ENCODE data around the gene RBM19. TPM values are rescaled to one million over a fixed set of nuclear protein-coding genes. Genes with fewer than 3 reads are reported as not detected.
A peak's percentile ranks its signal among the peaks of the same experiment; 100 is the strongest.

Gene RBM19
- total and polyA plus RNA-seq, 4 donors: 7.9 to 18.7 (median 9.0) TPM

DNA sequence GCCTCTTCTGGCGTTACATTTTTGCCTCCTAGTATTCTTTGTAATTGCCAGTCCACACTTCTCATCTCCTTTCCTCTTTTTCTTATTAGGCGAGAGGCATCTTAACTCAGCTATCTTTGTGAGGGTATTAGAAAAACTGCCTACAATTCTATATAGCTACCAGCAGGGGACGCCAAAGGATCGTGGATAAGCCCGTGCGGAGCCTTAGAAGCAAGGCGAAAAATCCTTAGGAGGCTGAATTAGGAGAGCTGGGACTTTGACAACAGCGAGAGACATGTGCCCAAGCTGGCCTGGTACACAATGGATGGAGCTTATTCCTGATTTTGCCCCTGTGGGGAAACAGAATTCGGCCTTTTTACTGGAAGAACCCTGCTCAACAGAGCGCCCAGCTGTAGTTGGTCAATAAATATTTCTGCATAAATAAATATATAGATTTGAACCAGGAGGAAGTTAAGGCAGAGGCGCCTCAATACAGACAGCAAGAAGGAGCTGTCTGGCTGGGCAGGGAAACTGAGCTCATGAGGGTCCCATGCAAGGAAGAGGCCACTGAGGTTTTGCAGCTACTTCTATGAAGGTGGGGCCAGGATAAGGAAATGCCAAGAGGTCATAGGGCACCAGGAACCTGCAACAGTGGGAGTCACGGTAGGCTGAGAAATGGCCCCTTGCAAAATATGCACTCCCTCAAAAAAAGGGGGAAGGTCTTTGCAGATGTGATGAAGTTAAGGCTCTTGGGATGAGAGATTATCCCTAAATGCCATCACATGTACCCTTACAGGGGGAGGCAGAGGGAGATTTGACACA lies 14.6 kb upstream of the RBM19 start:
- no peaks in the 10 kb centered on the region for H3K4me1 ChIP-seq (ENCODE audit: control insufficient read depth in 4 of 4, insufficient read depth in 4 of 4, low read length in 3 of 4)
- no peak overlapping the region for H3K4me3 ChIP-seq (ENCODE audit: low read depth in 1 of 3, low read length in 3 of 3)
- H3K9ac ChIP-seq (ENCODE audit: low read depth in 1 of 2, low read length in 2 of 2): no peak overlapping the region
- H3K9me3 ChIP-seq (ENCODE audit: control insufficient read depth in 4 of 4, low read length in 3 of 4): no peaks in the 10 kb centered on the region
- H3K27ac ChIP-seq (ENCODE audit: low read depth in 1 of 2, low read length in 2 of 2): no peak overlapping the region
- 14% methylated on average over 12 of the region's 12 CpGs for WGBS
- peaks cover 0 to 6% (median 0%) of the 10 kb centered on the region in 4 donors for H3K27me3 ChIP-seq (ENCODE audit: control insufficient read depth in 4 of 4, insufficient read depth in 4 of 4, low read length in 3 of 4)
- TF ChIP-seq RXRA (IDR thresholded peaks at IDR 0.05): no peak
- TF ChIP-seq, protein P1, sequence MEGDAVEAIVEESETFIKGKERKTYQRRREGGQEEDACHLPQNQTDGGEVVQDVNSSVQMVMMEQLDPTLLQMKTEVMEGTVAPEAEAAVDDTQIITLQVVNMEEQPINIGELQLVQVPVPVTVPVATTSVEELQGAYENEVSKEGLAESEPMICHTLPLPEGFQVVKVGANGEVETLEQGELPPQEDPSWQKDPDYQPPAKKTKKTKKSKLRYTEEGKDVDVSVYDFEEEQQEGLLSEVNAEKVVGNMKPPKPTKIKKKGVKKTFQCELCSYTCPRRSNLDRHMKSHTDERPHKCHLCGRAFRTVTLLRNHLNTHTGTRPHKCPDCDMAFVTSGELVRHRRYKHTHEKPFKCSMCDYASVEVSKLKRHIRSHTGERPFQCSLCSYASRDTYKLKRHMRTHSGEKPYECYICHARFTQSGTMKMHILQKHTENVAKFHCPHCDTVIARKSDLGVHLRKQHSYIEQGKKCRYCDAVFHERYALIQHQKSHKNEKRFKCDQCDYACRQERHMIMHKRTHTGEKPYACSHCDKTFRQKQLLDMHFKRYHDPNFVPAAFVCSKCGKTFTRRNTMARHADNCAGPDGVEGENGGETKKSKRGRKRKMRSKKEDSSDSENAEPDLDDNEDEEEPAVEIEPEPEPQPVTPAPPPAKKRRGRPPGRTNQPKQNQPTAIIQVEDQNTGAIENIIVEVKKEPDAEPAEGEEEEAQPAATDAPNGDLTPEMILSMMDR (IDR thresholded peaks at IDR 0.05; ENCODE audit: low read depth, low read length, missing input control): peak; percentile 98
- peak; percentile 98 to 99 for TF ChIP-seq RAD21 (IDR thresholded peaks at IDR 0.05)
- no peaks in the 10 kb centered on the region for H3K36me3 ChIP-seq (ENCODE audit: control insufficient read depth in 4 of 4, insufficient read depth in 3 of 4, low read depth in 1 of 4, low read length in 3 of 4)
- peak; percentile 51 for DNase-seq (ENCODE audit: low spot score)

DNA sequence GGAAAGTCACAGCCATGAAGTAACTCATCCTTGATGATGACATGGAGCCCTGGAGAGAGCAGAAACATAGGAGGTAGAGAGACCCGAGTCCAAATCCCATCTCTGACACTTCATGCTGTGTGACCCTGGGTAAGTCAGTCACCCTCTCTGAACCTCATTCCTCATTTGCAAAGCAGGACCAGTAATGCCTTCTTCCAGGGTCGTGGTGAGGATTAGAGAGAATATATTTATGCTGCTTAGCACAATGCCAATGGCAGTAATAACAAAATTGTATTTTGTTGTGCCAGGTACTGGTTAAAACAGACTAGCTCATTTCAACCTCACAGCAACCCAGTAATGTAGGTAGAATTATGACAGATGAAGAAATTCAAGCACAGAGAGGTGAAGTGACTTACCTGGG lies 13.9 kb upstream of the RBM19 start:
- no peaks in the 10 kb centered on the region for H3K9me3 ChIP-seq (ENCODE audit: control insufficient read depth in 4 of 4, low read length in 3 of 4)
- no peaks in the 10 kb centered on the region for H3K4me1 ChIP-seq (ENCODE audit: control insufficient read depth in 4 of 4, insufficient read depth in 4 of 4, low read length in 3 of 4)
- TF ChIP-seq FOXA2 (IDR thresholded peaks at IDR 0.05): no peak
- TF ChIP-seq NR2F2 (IDR thresholded peaks at IDR 0.05): no peak
- no peak for TF ChIP-seq RXRA (IDR thresholded peaks at IDR 0.05)
- no peak for TF ChIP-seq YY1 (IDR thresholded peaks at IDR 0.05)
- TF ChIP-seq, protein P2, sequence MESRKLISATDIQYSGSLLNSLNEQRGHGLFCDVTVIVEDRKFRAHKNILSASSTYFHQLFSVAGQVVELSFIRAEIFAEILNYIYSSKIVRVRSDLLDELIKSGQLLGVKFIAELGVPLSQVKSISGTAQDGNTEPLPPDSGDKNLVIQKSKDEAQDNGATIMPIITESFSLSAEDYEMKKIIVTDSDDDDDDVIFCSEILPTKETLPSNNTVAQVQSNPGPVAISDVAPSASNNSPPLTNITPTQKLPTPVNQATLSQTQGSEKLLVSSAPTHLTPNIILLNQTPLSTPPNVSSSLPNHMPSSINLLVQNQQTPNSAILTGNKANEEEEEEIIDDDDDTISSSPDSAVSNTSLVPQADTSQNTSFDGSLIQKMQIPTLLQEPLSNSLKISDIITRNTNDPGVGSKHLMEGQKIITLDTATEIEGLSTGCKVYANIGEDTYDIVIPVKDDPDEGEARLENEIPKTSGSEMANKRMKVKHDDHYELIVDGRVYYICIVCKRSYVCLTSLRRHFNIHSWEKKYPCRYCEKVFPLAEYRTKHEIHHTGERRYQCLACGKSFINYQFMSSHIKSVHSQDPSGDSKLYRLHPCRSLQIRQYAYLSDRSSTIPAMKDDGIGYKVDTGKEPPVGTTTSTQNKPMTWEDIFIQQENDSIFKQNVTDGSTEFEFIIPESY (IDR thresholded peaks at IDR 0.05): no peak
- no peak for TF ChIP-seq GABPA (IDR thresholded peaks at IDR 0.05 in 1 of 2, conservative IDR thresholded peaks at IDR 0.05 in 1 of 2)
- TF ChIP-seq EGR1 (IDR thresholded peaks at IDR 0.05; ENCODE audit: low read depth in 2 of 2): no peak
- TF ChIP-seq, protein P3, sequence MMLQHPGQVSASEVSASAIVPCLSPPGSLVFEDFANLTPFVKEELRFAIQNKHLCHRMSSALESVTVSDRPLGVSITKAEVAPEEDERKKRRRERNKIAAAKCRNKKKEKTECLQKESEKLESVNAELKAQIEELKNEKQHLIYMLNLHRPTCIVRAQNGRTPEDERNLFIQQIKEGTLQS (IDR thresholded peaks at IDR 0.05): no peak
- TF ChIP-seq SP1 (IDR thresholded peaks at IDR 0.05): no peak
- TF ChIP-seq JUND (IDR thresholded peaks at IDR 0.05): no peak
- no peak overlapping the region for H3K27ac ChIP-seq (ENCODE audit: low read depth in 1 of 2, low read length in 2 of 2)
- no peaks in the 10 kb centered on the region for H3K36me3 ChIP-seq (ENCODE audit: control insufficient read depth in 4 of 4, insufficient read depth in 3 of 4, low read depth in 1 of 4, low read length in 3 of 4)
- H3K27me3 ChIP-seq (ENCODE audit: control insufficient read depth in 4 of 4, insufficient read depth in 4 of 4, low read length in 3 of 4): peaks cover 0 to 6% (median 0%) of the 10 kb centered on the region in 4 donors
- H3K4me3 ChIP-seq (ENCODE audit: low read depth in 1 of 3, low read length in 3 of 3): no peak overlapping the region
- WGBS: 48% methylated on average over 2 of the region's 2 CpGs
- no peak overlapping the region for H3K9ac ChIP-seq (ENCODE audit: low read depth in 1 of 2, low read length in 2 of 2)
- DNase-seq (ENCODE audit: low spot score): no peak

DNA sequence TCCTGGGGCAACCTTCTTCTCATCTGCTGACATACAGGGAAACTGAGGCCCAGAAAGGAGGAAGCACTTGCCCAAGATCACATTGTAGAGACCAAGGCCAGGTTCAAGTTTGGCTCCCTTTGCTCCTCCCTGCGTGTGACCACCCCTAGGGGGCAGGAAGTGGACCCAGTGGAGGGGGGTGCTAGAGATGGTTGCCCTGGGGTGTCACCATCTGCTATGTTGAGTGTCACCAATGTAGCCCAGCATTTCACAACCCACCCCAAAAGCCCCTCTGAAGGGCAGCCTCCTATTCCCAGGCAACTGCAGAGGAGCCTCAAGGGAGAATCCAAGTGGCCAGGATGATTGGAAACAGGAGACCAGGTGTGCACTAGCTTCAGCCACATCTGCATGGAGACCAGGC lies 12.0 kb upstream of the RBM19 start:
- H3K9ac ChIP-seq (ENCODE audit: low read depth in 1 of 2, low read length in 2 of 2): no peak overlapping the region
- whole genome bisulfite sequencing: 24% methylated on average over 1 of the region's 1 CpG
- no peak overlapping the region for H3K4me3 ChIP-seq (ENCODE audit: low read depth in 1 of 3, low read length in 3 of 3)
- H3K36me3 ChIP-seq (ENCODE audit: control insufficient read depth in 4 of 4, insufficient read depth in 3 of 4, low read depth in 1 of 4, low read length in 3 of 4): no peaks in the 10 kb centered on the region
- no peaks in the 10 kb centered on the region for H3K9me3 ChIP-seq (ENCODE audit: control insufficient read depth in 4 of 4, low read length in 3 of 4)
- H3K4me1 ChIP-seq (ENCODE audit: control insufficient read depth in 4 of 4, insufficient read depth in 4 of 4, low read length in 3 of 4): no peaks in the 10 kb centered on the region
- no peak for TF ChIP-seq HNF4A (conservative IDR thresholded peaks at IDR 0.05)
- TF ChIP-seq NR2F2 (IDR thresholded peaks at IDR 0.05): no peak
- TF ChIP-seq, protein P2 (IDR thresholded peaks at IDR 0.05): no peak
- no peak for TF ChIP-seq FOXA2 (IDR thresholded peaks at IDR 0.05)
- no peak for TF ChIP-seq EGR1 (IDR thresholded peaks at IDR 0.05; ENCODE audit: low read depth in 2 of 2)
- TF ChIP-seq, protein P4, sequence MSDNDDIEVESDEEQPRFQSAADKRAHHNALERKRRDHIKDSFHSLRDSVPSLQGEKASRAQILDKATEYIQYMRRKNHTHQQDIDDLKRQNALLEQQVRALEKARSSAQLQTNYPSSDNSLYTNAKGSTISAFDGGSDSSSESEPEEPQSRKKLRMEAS (IDR thresholded peaks at IDR 0.05): no peak
- TF ChIP-seq, protein P1 (IDR thresholded peaks at IDR 0.05; ENCODE audit: low read depth, low read length, missing input control): no peak
- TF ChIP-seq JUND (IDR thresholded peaks at IDR 0.05): no peak
- no peak for TF ChIP-seq HNF4G (IDR thresholded peaks at IDR 0.05)
- DNase-seq (ENCODE audit: low spot score): no peak
- peaks cover 0 to 6% (median 0%) of the 10 kb centered on the region in 4 donors for H3K27me3 ChIP-seq (ENCODE audit: control insufficient read depth in 4 of 4, insufficient read depth in 4 of 4, low read length in 3 of 4)
- H3K27ac ChIP-seq (ENCODE audit: low read depth in 1 of 2, low read length in 2 of 2): no peak overlapping the region
